22Rv1 (cell line): ENCODE data around the gene DSCAM.

Experiments used
- ZFX ChIP-seq: fragments of 450-650 bp; IDR thresholded peaks from 2 replicates; pipeline ENCODE4 v1.6.1; 2017; ENCODE audit warnings: antibody characterized with exemption, borderline replicate concordance
- TF ChIP-seq, protein P1 (sequence below): fragments of 450-650 bp; IDR thresholded peaks from 2 replicates; pipeline ENCODE4 v1.5.1; 2017; ENCODE audit warnings: mild to moderate bottlenecking

DNA sequence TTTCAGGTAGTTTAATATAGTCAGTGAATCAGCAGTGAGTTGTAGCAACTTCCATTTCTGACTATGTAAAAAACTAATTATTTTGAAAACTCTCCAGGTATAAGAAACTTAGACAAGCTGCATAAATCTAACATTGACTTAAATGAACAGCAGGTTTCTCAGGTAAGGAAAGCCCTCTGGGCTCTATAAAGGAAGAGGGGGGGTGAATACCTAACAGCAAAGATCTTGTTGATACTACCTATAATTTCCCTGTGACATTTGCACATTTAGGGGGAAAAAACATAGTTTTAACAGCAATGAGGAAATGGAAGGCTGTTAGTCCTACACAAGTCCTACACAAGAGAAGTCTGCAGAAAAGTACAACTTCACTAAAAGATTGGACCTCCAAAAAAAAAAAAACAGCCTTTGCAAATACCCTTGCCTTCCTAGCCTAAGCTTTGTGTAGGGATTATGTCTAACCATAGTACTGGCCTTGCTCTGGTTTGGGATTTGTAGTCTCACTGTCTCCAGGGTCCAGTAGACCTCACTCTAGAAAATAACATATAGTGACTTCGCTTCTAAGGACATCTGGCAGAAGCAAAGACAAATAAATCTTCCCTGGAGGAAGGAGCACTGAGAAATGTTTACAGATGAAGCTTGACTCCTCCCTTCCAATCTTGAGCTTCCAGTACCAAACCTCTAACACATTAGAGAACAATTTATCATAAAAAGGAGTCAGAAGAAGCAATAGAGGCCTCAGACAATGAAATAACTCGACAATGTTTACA is 459.8 kb downstream of the DSCAM start:
- TF ChIP-seq, protein P1, sequence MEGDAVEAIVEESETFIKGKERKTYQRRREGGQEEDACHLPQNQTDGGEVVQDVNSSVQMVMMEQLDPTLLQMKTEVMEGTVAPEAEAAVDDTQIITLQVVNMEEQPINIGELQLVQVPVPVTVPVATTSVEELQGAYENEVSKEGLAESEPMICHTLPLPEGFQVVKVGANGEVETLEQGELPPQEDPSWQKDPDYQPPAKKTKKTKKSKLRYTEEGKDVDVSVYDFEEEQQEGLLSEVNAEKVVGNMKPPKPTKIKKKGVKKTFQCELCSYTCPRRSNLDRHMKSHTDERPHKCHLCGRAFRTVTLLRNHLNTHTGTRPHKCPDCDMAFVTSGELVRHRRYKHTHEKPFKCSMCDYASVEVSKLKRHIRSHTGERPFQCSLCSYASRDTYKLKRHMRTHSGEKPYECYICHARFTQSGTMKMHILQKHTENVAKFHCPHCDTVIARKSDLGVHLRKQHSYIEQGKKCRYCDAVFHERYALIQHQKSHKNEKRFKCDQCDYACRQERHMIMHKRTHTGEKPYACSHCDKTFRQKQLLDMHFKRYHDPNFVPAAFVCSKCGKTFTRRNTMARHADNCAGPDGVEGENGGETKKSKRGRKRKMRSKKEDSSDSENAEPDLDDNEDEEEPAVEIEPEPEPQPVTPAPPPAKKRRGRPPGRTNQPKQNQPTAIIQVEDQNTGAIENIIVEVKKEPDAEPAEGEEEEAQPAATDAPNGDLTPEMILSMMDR = no peak
- no peak for TF ChIP-seq ZFX
